ENCODE data around the gene CCDC192. TPM values are rescaled to one million over a fixed set of nuclear protein-coding genes. Genes with fewer than 3 reads are reported as not detected.

Gene CCDC192
- total RNA-seq, 1 donor from 2014 or later, result not detected

GRCh38 chr5:127802477-127802865 lies 99.3 kb downstream of the CCDC192 start:
- Mint-ChIP-seq H3K36me3 (no peaks in the 10 kb centered on the region), H3K4me1 (no peaks in the 10 kb centered on the region), H3K27ac (no peak overlapping the region), H3K27me3 (ENCODE audit: insufficient read depth, low read depth) (no peaks in the 10 kb centered on the region), H3K9me3 (no peaks in the 10 kb centered on the region), H3K4me3 (no peak overlapping the region)
- Histone ChIP-seq H3K4me3 (no peak overlapping the region), H4K20me1 (ENCODE audit: low read depth) (no peaks in the 10 kb centered on the region), H3K9ac (no peak overlapping the region), H3K27me3 (no peaks in the 10 kb centered on the region), H3K36me3 (no peaks in the 10 kb centered on the region), H2AFZ (replicated peaks) (no peak overlapping the region), H3K9me3 (ENCODE audit: low read depth) (no peaks in the 10 kb centered on the region), H3K4me2 (no peak overlapping the region), H3K4me1 (peaks cover 11% of the 10 kb centered on the region), H3K79me2 (ENCODE audit: low read depth) (no peaks in the 10 kb centered on the region), H3F3A (ENCODE audit: low read depth) (no peaks in the 10 kb centered on the region), H3K27ac (no peak overlapping the region)
- no peak for DNase-seq (ENCODE audit: low spot score)
- TF ChIP-seq EZH2phosphoT487 (IDR thresholded peaks at IDR 0.05), result no peak

DNA sequence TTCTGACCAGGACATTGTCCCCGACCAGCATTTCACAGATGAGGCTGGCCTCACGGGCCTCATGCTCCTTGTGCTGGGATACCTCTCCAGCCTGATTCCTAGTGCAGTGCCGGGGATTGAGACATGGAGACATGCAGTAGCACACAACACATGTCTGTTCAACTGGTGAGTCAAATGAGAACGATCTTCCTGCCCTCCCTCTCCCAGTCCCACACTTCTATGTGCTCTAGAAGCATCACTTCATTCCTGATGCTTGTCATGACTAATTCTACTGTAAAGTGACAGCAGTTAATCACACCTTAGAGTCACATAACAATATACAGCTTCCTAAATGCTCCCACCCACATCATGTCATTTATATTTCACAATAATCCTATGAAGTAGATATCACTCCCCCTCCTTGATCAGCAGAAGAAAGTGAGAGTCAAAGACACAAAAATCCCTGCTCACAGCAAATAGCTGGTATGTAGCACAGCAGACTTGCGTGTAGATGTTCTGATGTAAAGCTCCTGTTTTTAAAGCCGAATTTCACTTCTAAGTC lies 101.8 kb downstream of the CCDC192 start:
- H3K36me3 Mint-ChIP-seq, result no peaks in the 10 kb centered on the region

GRCh38 chr5:127805448-127805847 lies 102.3 kb downstream of the CCDC192 start:
- no peak overlapping the region for H3K4me3 Mint-ChIP-seq
- H3K27ac Mint-ChIP-seq, result peak overlapping the region; percentile 15
- peaks cover under 1% of the 10 kb centered on the region for H3F3A ChIP-seq (ENCODE audit: low read depth)
- H3K4me1 Mint-ChIP-seq, result peaks cover 17% of the 10 kb centered on the region
- H3K4me3 ChIP-seq, result no peak overlapping the region
- H3K36me3 Mint-ChIP-seq, result no peaks in the 10 kb centered on the region
- peaks cover 9% of the 10 kb centered on the region for H3K4me1 ChIP-seq
- no peaks in the 10 kb centered on the region for H3K79me2 ChIP-seq (ENCODE audit: low read depth)
- no peak overlapping the region for H3K9ac ChIP-seq
- no peak overlapping the region for H2AFZ ChIP-seq (replicated peaks)
- no peak for DNase-seq (ENCODE audit: low spot score)
- no peaks in the 10 kb centered on the region for H3K9me3 Mint-ChIP-seq
- no peaks in the 10 kb centered on the region for H3K9me3 ChIP-seq (ENCODE audit: low read depth)
- TF ChIP-seq EZH2 (IDR thresholded peaks at IDR 0.05), result no peak
- TF ChIP-seq CTCF (IDR thresholded peaks at IDR 0.05), result no peak
- TF ChIP-seq EZH2phosphoT487 (IDR thresholded peaks at IDR 0.05), result no peak
- peaks cover 2% of the 10 kb centered on the region for H3K27me3 Mint-ChIP-seq (ENCODE audit: insufficient read depth, low read depth)
- no peak overlapping the region for H3K4me2 ChIP-seq
- no peak overlapping the region for H3K27ac ChIP-seq
- H4K20me1 ChIP-seq (ENCODE audit: low read depth), result no peaks in the 10 kb centered on the region
- H3K36me3 ChIP-seq, result no peaks in the 10 kb centered on the region
- H3K27me3 ChIP-seq, result no peaks in the 10 kb centered on the region

More for the DNA sequence above, 101.8 kb downstream of the CCDC192 start:
- Histone ChIP-seq H3K4me2 (no peak overlapping the region), H3K4me3 (no peak overlapping the region), H3K4me1 (peaks cover 8% of the 10 kb centered on the region), H3K9ac (no peak overlapping the region), H3K9me3 (ENCODE audit: low read depth) (no peaks in the 10 kb centered on the region), H3F3A (ENCODE audit: low read depth) (no peaks in the 10 kb centered on the region), H4K20me1 (ENCODE audit: low read depth) (no peaks in the 10 kb centered on the region), H3K36me3 (no peaks in the 10 kb centered on the region), H3K27me3 (no peaks in the 10 kb centered on the region), H3K27ac (no peak overlapping the region), H3K79me2 (ENCODE audit: low read depth) (no peaks in the 10 kb centered on the region), H2AFZ (replicated peaks) (no peak overlapping the region)
- Mint-ChIP-seq H3K27ac (no peak overlapping the region), H3K27me3 (ENCODE audit: insufficient read depth, low read depth) (peaks cover 2% of the 10 kb centered on the region), H3K4me3 (no peak overlapping the region), H3K9me3 (no peaks in the 10 kb centered on the region), H3K4me1 (peaks cover 12% of the 10 kb centered on the region)
- DNase-seq (ENCODE audit: low spot score), result no peak
- TF ChIP-seq EZH2phosphoT487 (IDR thresholded peaks at IDR 0.05), result no peak
- TF ChIP-seq EZH2 (IDR thresholded peaks at IDR 0.05), result no peak
- TF ChIP-seq CTCF (IDR thresholded peaks at IDR 0.05), result no peak

DNA sequence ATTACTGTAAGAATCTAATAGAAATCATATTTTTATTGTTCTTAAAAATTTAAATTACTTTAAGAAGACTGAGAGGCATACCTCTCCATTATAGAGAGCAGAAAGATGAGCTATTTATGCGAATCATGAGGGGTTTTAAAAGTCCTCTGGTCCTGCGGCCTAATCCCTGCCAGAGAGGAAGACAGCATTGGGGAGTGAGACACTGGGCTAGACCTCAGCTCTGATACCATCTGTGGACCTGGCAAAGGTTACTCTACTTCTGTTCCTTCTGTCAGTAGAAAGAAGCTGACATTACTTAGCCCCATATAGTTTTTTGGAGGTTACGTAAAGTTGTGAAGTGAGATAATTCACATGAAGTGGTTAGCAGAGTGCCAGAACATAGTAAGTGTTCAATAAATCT lies 103.6 kb downstream of the CCDC192 start:
- Histone ChIP-seq H2AFZ (replicated peaks) (no peak overlapping the region), H3K27me3 (no peaks in the 10 kb centered on the region), H3F3A (ENCODE audit: low read depth) (peaks cover 5% of the 10 kb centered on the region), H3K36me3 (no peaks in the 10 kb centered on the region), H3K4me1 (peaks cover 9% of the 10 kb centered on the region), H3K9me3 (ENCODE audit: low read depth) (no peaks in the 10 kb centered on the region), H3K4me3 (no peak overlapping the region), H3K4me2 (no peak overlapping the region), H4K20me1 (ENCODE audit: low read depth) (no peaks in the 10 kb centered on the region), H3K9ac (no peak overlapping the region), H3K79me2 (ENCODE audit: low read depth) (no peaks in the 10 kb centered on the region), H3K27ac (no peak overlapping the region)
- peaks cover 23% of the 10 kb centered on the region for H3K4me1 Mint-ChIP-seq
- H3K36me3 Mint-ChIP-seq, result no peaks in the 10 kb centered on the region
- H3K27ac Mint-ChIP-seq, result no peak overlapping the region
- no peak for TF ChIP-seq EZH2 (IDR thresholded peaks at IDR 0.05)
- no peak for TF ChIP-seq EZH2phosphoT487 (IDR thresholded peaks at IDR 0.05)
- TF ChIP-seq CTCF (IDR thresholded peaks at IDR 0.05), result no peak
- peaks cover 2% of the 10 kb centered on the region for H3K27me3 Mint-ChIP-seq (ENCODE audit: insufficient read depth, low read depth)
- no peak for DNase-seq (ENCODE audit: low spot score)
- no peak overlapping the region for H3K4me3 Mint-ChIP-seq
- H3K9me3 Mint-ChIP-seq, result no peaks in the 10 kb centered on the region
